Erythroblast (primary cell): ENCODE results near the gene EXO1.
"Not testable (repeated sequence)": the region's sequence is repeated elsewhere in the genome, so short reads cannot be mapped to it uniquely, and the experiment has no call there.

Experiments used
- DNase-seq, 2 experiments: peaks; one replicate each; lab custom pipeline; 2025; lab: John Stamatoyannopoulos, UW
- GATA1 ChIP-seq: IDR thresholded peaks from 2 replicates; pipeline ENCODE4 v1.6.1; 2011; ENCODE audit warnings: low read depth, mild to moderate bottlenecking, control low read depth, low read length, moderate library complexity
- POLR2A ChIP-seq: IDR thresholded peaks from 2 replicates; pipeline ENCODE4 v1.6.1; 2011; ENCODE audit warnings: mild to moderate bottlenecking, low read length

The EXO1 gene

GRCh38 chr1:241842565-241842964, 5.4 kb upstream of the EXO1 start:
- no peak for TF ChIP-seq GATA1
- no peak for TF ChIP-seq POLR2A
- no peak for DNase-seq

- no peak for TF ChIP-seq GATA1
- no peak for TF ChIP-seq POLR2A
- no peak for DNase-seq
Measured at GRCh38 chr1:241844593-241844992, 3.4 kb upstream of the EXO1 start.

GRCh38 chr1:241846375-241846774, 1.6 kb upstream of the EXO1 start:
- TF ChIP-seq GATA1 (no peak), POLR2A (no peak)

GRCh38 chr1:241846862-241847539, 1.0 kb upstream of the EXO1 start:
- peak in 1 of 2 experiments; percentile 27 for DNase-seq

More at GRCh38 chr1:241846375-241846774, 1.6 kb upstream of the EXO1 start:
- peak in 1 of 2 experiments; percentile 25 for DNase-seq

GRCh38 chr1:241847540-241847795, 536 bp upstream of the EXO1 start:
- no peak for TF ChIP-seq GATA1
- no peak for TF ChIP-seq POLR2A

More at GRCh38 chr1:241846862-241847539, 1.0 kb upstream of the EXO1 start:
- TF ChIP-seq GATA1 (no peak), POLR2A (no peak)

GRCh38 chr1:241848686-241849344, 811 bp downstream of the EXO1 start:
- TF ChIP-seq GATA1 (no peak), POLR2A (no peak)
- DNase-seq: peak; percentile 36 to 53

More at GRCh38 chr1:241847540-241847795, 536 bp upstream of the EXO1 start:
- DNase-seq: no peak

- TF ChIP-seq GATA1 (no peak), POLR2A (no peak)
- no peak for DNase-seq
Measured at GRCh38 chr1:241849345-241849695, 1.3 kb downstream of the EXO1 start.

- not testable (repeated sequence) for DNase-seq
Measured at GRCh38 chr1:241855545-241856140, 7.6 kb downstream of the EXO1 start.

GRCh38 chr1:241857131-241857530, 9.1 kb downstream of the EXO1 start:
- TF ChIP-seq POLR2A (no peak), GATA1 (no peak)
- no peak for DNase-seq

GRCh38 chr1:241860922-241861321, 12.9 kb downstream of the EXO1 start:
- TF ChIP-seq GATA1: no peak
- no peak for TF ChIP-seq POLR2A
- DNase-seq: no peak

- DNase-seq: no peak
- no peak for TF ChIP-seq POLR2A
- TF ChIP-seq GATA1: no peak
Measured at GRCh38 chr1:241869022-241869421, 21.0 kb downstream of the EXO1 start.

GRCh38 chr1:241870336-241870735, 22.3 kb downstream of the EXO1 start:
- TF ChIP-seq GATA1 (no peak), POLR2A (no peak)
- DNase-seq: no peak

- no peak for DNase-seq
- TF ChIP-seq POLR2A (no peak), GATA1 (no peak)
Measured at GRCh38 chr1:241870746-241871430, 22.9 kb downstream of the EXO1 start.

- TF ChIP-seq POLR2A (no peak), GATA1 (no peak)
- DNase-seq: no peak
Measured at GRCh38 chr1:241881440-241881839, 33.4 kb downstream of the EXO1 start.
